GM18907 (cell line): ENCODE measurements around the gene SFRP2.

Source experiments
- ATAC-seq: cut with Tn5 transposase; IDR thresholded peaks from one replicate; pipeline ENCODE4 v1.9.1; 2021; ENCODE audit warnings: mild to moderate bottlenecking, moderate library complexity; ENCODE audit not compliant: unreplicated experiment

Gene SFRP2

DNA sequence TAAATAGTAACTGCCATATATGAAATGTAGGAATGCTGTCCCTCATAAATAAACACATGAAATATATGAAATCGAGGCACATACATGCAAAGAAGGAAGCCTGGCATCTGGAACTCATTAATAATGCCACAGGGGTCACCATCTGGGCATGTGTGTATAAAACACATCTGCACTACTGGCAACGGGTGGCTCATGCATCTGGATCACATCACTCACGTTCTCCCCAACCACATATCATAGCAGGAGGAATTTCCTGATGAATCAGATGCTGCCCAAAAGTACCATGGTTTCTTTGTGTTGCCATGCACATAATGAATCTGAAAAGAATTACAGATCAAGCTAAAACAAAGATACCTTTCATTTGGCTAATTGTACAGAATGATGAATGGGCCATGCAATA lies 57.6 kb downstream of the SFRP2 start:
- no peak for ATAC-seq
